Chondrocyte (in vitro differentiated cells): ENCODE measurements around the gene VPS26A. TPM values are rescaled to one million over a fixed set of nuclear protein-coding genes. Genes with fewer than 3 reads are reported as not detected.

Experiments
- DNase-seq: peaks from one replicate; pipeline ENCODE4 v3.0.0; 2021; ENCODE audit warnings: mixed read lengths, low spot score
- H3K27ac Mint-ChIP-seq: one replicate; pipeline ENCODE4 v1.8.0; 2021; ENCODE audit warnings: mild to moderate bottlenecking, moderate library complexity, mixed read lengths; ENCODE audit not compliant: unreplicated experiment
- H3K27me3 Mint-ChIP-seq: 2 replicates; pipeline ENCODE4 v1.8.0; 2021; ENCODE audit warnings: low read depth, mixed read lengths
- H3K36me3 Mint-ChIP-seq: 2 replicates; pipeline ENCODE4 v1.8.0; 2021; ENCODE audit warnings: low read depth, mixed read lengths
- H3K4me1 Mint-ChIP-seq: 2 replicates; pipeline ENCODE4 v1.8.0; 2021; ENCODE audit warnings: low read depth, mild to moderate bottlenecking, mixed read lengths
- H3K4me3 Mint-ChIP-seq: one replicate; pipeline ENCODE4 v1.8.0; 2021; ENCODE audit warnings: mild to moderate bottlenecking, moderate library complexity, mixed read lengths; ENCODE audit not compliant: unreplicated experiment
- H3K9me3 Mint-ChIP-seq: 2 replicates; pipeline ENCODE4 v1.8.0; 2021; ENCODE audit warnings: low read depth, mixed read lengths
- CTCF ChIP-seq: fragments of 200-600 bp; sonication (generic); IDR thresholded peaks from 2 replicates; pipeline ENCODE4 v1.5.0; 2021; ENCODE audit warnings: antibody characterized with exemption, mild to moderate bottlenecking, moderate library complexity
- total RNA-seq: library from RNA; stranded (reverse); gene quantifications from 3 replicates; pipeline ENCODE4 v1.2.1, GENCODE V29; 2021

Gene VPS26A
- total RNA-seq, 1 donor from 2014 or later, result 61.6 TPM

GRCh38 chr10:69089638-69090599 is 34.1 kb upstream of the VPS26A start:
- Mint-ChIP-seq H3K27me3 (no peaks in the 10 kb centered on the region), H3K9me3 (no peaks in the 10 kb centered on the region), H3K27ac (no peak overlapping the region), H3K36me3 (no peaks in the 10 kb centered on the region), H3K4me3 (no peak overlapping the region), H3K4me1 (peaks cover 53% of the 10 kb centered on the region)
- TF ChIP-seq CTCF, result no peak
- DNase-seq, result no peak

- Mint-ChIP-seq H3K9me3 (no peaks in the 10 kb centered on the region), H3K27ac (no peak overlapping the region), H3K27me3 (no peaks in the 10 kb centered on the region), H3K36me3 (no peaks in the 10 kb centered on the region), H3K4me3 (no peak overlapping the region), H3K4me1 (peaks cover 53% of the 10 kb centered on the region)
- no peak for TF ChIP-seq CTCF
- no peak for DNase-seq
Observed at GRCh38 chr10:69090685-69091084, 33.3 kb upstream of the VPS26A start.

GRCh38 chr10:69091143-69091651 is 32.8 kb upstream of the VPS26A start:
- no peaks in the 10 kb centered on the region for H3K36me3 Mint-ChIP-seq
- H3K27ac Mint-ChIP-seq, result no peak overlapping the region
- no peak for DNase-seq
- H3K4me3 Mint-ChIP-seq, result no peak overlapping the region
- H3K4me1 Mint-ChIP-seq, result peaks cover 50% of the 10 kb centered on the region
- no peaks in the 10 kb centered on the region for H3K9me3 Mint-ChIP-seq
- no peaks in the 10 kb centered on the region for H3K27me3 Mint-ChIP-seq
- TF ChIP-seq CTCF, result no peak

GRCh38 chr10:69092959-69093850 is 30.8 kb upstream of the VPS26A start:
- no peaks in the 10 kb centered on the region for H3K27me3 Mint-ChIP-seq
- H3K27ac Mint-ChIP-seq, result no peak overlapping the region
- peak; percentile 93 for TF ChIP-seq CTCF
- H3K4me3 Mint-ChIP-seq, result no peak overlapping the region
- no peaks in the 10 kb centered on the region for H3K36me3 Mint-ChIP-seq
- DNase-seq, result no peak
- H3K4me1 Mint-ChIP-seq, result peaks cover 37% of the 10 kb centered on the region
- H3K9me3 Mint-ChIP-seq, result no peaks in the 10 kb centered on the region

GRCh38 chr10:69093933-69094332 is 30.0 kb upstream of the VPS26A start:
- DNase-seq, result no peak
- no peaks in the 10 kb centered on the region for H3K9me3 Mint-ChIP-seq
- H3K27ac Mint-ChIP-seq, result no peak overlapping the region
- H3K4me3 Mint-ChIP-seq, result no peak overlapping the region
- H3K4me1 Mint-ChIP-seq, result peaks cover 30% of the 10 kb centered on the region
- no peaks in the 10 kb centered on the region for H3K27me3 Mint-ChIP-seq
- TF ChIP-seq CTCF, result no peak
- no peaks in the 10 kb centered on the region for H3K36me3 Mint-ChIP-seq
